Limb (tissue), 2 donors: ENCODE data around the gene KIF16B.
A peak's percentile ranks its signal among the peaks of the same experiment; 100 is the strongest.

Source experiments
- DNase-seq, 2 donors: peaks; one replicate each; pipeline ENCODE4 v3.0.0-alpha.2; 2016; ENCODE audit errors: extremely low spot score in 2 of 2

KIF16B gene

GRCh38 chr20:16397086-16397485 lies 176.2 kb downstream of the KIF16B start:
- DNase-seq = peak; percentile 70 to 74

DNA sequence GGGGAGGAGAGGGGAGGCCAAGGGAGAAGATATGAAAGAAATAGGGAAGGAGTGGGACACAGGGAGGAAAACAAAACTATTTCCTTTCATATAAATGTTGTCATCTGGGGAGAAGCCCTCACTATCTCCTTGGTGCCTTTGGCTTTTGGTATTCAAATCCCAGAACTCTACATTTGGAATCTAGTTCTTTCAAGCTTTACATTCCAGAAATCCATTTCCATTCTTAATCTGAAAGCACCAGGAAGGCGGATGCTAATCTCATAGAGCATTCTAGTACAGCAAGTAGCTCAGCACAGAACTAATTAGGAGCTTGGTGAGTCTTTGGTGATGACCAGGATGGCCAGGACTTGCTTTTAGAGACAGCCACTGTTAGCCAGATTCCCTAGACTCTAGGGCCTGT lies 177.9 kb downstream of the KIF16B start:
- no peak for DNase-seq

DNA sequence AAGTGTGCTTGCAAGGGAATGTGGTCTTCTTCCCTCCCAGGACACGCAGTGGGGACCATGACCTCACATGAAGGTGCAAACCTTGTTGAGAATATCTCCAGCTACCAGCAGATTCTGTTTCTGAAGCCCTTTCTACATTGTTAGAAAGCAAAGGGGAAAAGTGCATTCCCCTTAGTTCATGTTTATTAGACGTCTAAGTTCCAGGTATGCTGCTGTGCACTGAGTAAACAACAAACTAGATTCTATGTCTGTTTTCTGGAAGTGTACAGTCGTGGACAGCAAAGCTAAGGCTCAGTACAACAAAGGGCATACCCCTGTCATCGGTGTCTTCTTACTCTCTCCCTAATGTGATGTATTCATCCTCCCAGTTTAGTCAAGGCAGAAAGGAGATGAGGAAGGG lies 178.5 kb downstream of the KIF16B start:
- DNase-seq = no peak

GRCh38 chr20:16393836-16394235 lies 179.4 kb downstream of the KIF16B start:
- DNase-seq = no peak

DNA sequence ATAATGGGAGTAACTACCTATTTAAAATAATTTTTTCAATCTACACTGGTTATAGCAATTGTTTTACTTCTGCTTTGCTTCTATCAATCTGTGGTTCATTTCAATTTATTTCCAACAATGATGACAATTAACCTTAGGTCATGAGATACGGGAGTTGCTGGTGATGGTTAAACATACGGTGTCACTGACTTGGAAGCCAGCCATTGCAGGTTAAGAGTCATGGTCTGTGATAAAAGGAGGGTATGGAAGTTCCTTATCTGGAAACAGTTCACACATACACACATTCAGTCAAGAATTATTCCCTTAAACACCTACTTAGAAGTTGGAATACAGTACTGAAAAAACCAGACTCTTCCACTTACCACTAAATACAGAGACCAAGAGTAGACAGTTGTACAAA lies 180.0 kb downstream of the KIF16B start:
- DNase-seq = no peak

- DNase-seq = no peak
Measured at GRCh38 chr20:16392346-16392745, 180.9 kb downstream of the KIF16B start.

- DNase-seq = no peak
Measured at GRCh38 chr20:16390991-16391390, 182.3 kb downstream of the KIF16B start.

- no peak for DNase-seq
Measured at GRCh38 chr20:16388731-16389130, 184.5 kb downstream of the KIF16B start.

DNA sequence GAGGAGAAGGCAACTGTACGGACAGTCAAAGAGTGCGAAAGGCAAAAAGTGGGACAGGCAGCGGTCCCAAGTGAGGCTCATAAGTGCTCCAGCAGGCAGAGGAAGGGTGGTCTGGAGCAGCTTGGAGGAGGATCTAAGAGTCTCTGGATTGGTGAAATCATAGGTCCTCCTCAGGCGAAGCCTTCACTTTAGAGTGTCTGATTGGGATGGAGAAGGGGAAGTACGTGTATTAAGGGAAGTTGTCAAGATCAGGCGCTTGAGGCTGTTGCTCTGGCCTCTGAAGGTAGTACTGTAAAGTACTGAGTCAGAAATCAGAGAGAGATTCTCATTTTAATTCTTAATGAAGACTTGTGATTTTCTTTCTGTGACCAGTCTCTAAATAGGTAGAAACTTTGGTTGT lies 185.6 kb downstream of the KIF16B start:
- no peak for DNase-seq

- DNase-seq = no peak
Measured at GRCh38 chr20:16385891-16386290, 187.4 kb downstream of the KIF16B start.

DNA sequence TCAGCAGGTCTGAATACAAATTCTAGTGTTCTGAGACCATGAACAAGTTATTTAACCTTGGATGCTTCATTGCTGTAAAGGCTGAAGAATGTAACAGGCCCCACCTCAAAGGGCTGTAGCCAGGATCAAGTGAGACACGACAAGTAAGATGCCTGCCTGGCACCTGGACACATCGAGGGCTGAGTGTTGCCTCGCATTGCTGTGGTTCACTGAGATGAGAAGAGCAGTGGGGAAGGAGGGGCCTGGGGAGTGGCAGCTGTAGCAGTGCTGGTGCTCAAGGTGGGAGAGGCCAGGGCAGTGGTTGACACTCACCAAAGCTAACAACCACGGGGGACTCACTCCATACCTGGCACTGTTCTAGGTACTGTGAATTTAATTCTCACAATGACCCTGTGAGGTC lies 187.8 kb downstream of the KIF16B start:
- no peak for DNase-seq

- DNase-seq = no peak
Measured at GRCh38 chr20:16381444-16381843, 191.8 kb downstream of the KIF16B start.

DNA sequence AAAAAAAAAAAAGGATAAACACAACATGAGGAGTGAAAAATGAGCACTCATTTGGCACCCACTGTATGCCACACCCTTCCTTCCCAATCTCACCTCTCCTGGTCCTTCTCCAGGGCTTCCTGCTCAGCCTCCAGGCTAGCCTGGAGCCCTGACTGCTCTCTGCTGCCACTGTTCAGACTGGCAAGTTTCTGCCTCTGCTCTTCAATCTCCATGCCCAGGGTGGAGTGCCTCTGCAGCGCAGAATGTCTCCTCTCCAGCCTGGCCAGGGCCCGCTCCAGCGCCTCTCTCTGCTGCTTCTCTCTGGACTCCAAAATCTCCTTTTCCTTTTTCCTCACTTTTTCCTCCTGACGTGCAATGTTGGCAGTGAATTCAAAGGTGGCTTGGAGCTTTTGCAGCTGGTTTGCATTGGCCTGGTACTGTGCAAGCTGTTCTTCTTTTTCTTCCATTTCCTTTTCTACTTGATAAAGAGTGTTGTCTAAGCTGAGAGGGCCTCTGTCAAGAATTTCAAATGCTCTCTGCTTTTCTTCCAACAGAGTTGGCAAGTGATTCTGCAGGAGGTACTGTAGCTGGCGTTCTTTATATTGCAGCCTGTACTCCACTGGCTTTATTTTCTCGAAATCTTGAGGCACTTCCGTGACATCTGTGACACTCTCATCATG lies 194.4 kb downstream of the KIF16B start:
- no peak for DNase-seq

DNA sequence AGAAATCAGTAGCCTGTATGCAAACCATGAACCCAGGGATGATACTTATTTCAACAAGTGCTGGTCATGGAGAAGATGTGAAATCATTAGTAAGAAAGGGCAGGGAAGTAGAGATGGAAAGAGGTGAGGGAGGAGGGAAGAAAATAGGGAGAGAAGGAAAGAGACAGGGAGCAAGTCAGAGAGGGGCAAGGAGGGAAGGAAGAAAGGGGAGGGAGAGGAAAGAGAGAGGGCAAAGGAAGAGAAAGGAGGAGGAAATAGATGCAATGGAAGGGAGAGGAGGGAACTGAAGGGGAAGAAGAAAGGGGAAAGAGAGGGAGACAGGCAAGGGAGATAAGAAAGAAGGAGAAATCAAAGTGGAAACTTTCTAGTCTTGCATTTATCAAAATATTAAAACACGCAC lies 195.1 kb downstream of the KIF16B start:
- DNase-seq = no peak

DNA sequence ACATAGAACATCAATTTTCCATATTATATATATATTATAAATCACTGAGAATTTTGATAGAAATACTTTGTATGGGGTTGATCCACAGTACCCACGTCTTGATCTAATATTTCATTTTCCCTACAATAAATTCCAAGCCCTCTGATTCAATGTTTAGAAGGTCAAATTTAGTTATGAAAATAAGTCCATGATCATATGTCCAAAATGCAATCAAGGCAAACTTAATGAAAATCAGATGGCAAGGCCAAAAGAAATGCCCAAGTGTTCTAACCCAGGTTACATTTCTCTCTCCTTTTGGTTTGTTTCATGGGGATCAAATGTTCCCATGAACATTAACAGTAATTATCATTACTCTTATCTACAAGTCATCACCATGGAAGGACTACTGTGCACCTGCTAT lies 203.8 kb downstream of the KIF16B start:
- no peak for DNase-seq

DNA sequence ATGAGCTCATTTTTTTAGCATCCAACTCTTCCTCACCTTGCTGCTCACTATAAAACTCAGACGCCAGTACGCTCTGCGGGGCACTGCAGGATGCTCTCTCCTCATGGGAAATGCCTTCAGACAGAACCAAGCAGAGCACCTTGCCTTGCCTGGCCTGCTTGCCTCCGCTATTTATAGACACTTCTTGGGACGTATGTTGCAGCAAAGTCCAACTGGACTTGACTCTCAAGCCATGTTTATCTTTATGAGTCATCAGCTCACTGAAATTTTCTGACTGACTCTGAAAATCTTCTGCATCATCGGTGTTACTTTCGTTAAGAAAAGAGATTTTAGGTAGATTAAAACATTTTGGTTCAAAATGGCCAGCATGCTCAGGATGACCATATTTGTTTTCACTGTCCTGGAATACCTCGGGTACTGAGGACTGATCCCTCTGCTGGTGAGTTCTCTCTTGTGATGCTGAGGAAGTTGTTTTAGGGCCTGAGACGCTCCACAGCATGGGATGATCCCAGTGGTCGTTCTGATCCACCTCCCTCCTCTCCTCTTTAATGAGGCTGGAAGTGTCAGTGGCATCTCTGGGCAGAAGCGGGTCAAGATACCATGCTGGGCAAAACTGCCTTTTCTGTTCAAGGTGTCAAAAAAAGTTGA lies 204.5 kb downstream of the KIF16B start:
- no peak for DNase-seq

- DNase-seq = no peak
Measured at GRCh38 chr20:16367948-16368560, 205.2 kb downstream of the KIF16B start.

- no peak for DNase-seq
Measured at GRCh38 chr20:16366529-16366928, 206.7 kb downstream of the KIF16B start.

DNA sequence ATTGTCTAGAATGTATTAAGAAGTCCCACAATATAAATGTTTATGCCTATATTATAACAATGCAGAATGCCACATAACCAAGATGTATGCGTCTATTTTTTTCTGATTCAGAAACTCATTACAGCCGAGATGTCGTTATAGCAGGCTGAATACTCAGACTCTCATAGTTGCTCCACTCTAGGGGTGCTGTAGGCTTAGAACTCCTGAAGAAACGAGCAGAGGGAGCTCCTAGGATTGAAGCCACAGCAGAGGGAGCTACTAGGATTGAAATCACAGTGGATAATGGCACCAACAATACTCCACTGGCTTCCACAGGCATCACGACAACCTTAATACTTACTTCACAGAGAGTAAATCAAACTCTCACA lies 208.9 kb downstream of the KIF16B start:
- no peak for DNase-seq

DNA sequence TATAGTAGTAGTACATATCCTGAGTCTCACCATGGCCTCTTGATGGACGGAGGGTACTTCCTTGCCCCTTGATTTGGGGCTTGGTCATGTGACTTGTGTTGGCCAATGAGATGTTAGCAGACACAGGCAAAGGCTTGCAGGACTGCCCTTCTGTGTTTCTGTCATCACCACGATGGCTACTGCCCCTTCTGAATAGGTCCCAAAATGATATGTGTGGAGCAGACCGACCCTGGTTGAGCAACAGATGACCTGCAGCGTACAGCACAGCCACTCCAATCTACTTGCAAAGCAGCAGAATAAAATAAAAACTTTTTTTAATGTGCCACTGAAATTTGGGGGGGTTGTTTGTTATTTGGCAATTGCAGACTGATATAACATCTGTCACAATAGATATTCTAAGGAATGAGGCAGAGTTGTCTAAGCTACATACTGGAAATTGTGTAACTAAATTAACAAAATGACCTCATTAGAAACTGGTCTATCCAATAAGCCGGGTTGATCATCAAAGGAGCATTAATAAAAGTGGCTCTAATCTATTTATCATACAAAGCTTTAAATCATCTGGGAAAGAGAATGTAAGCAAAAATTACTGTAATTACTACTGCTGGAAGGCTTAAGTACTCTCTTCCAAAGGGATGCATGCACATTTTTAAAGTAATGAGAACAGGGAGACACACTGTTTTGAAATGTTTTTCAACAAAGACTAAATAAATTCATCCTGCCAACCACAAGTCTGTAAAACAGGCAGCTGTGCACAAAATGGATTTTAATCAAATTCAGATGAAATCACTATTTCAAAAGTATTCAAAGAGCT lies 209.5 kb downstream of the KIF16B start:
- DNase-seq = peak in 1 of 2 donors; percentile 45

GRCh38 chr20:16362642-16363041 lies 210.6 kb downstream of the KIF16B start:
- DNase-seq = no peak

DNA sequence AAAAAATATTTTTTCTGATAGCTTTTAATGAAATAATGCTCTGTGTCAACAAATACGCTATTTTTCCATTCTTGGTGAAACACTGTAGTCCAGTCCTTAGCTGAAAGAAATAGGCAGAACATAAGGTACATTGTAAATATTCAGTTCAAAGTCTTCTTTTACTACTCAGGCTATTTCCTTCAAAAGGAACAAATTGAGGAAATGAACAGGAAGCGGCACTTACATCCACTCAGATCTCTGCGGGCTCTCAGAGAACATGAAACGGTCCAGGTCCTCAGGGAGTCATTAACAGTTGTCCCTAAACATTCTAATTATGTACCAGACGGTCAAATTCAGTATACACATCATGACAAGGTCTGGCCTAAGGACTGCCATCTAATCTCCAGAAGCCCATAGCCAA lies 212.6 kb downstream of the KIF16B start:
- no peak for DNase-seq
